Measurements from ENCODE around the gene TMEM234.
A peak's percentile ranks its signal among the peaks of the same experiment; 100 is the strongest.

The TMEM234 gene

GRCh38 chr1:32198237-32199042 is 23.7 kb downstream of the TMEM234 start:
- H3K4me3 ChIP-seq: no peak overlapping the region
- H3K9ac ChIP-seq (ENCODE audit: insufficient read length): no peak overlapping the region
- no peaks in the 10 kb centered on the region for H3K9me3 ChIP-seq (ENCODE audit: low read depth, low read length)
- H3K27ac ChIP-seq: no peak overlapping the region
- no peak for DNase-seq (ENCODE audit: low read depth, low spot score)
- TF ChIP-seq FOXP2 (optimal IDR thresholded peaks at IDR 0.05; ENCODE audit: control extremely low read depth, extremely low read length, insufficient read depth): no peak
- no peak for TF ChIP-seq POLR2AphosphoS5 (IDR thresholded peaks at IDR 0.05; ENCODE audit: borderline replicate concordance, low read depth, low read length)
- no peak for TF ChIP-seq EZH2 (IDR thresholded peaks at IDR 0.05)
- peaks cover 18% of the 10 kb centered on the region; the same call in 1 of the 2 replicates for H3K36me3 ChIP-seq (ENCODE audit: insufficient read depth, low read length)

- H3K4me3 ChIP-seq: no peak overlapping the region
- H3K36me3 ChIP-seq (ENCODE audit: insufficient read depth, low read length): peaks cover 20% of the 10 kb centered on the region; the same call in 1 of the 2 replicates
Measured at GRCh38 chr1:32197837-32198236, 24.3 kb downstream of the TMEM234 start.

GRCh38 chr1:32197074-32197473 is 25.1 kb downstream of the TMEM234 start:
- Histone ChIP-seq H3K9ac (ENCODE audit: insufficient read length) (no peak overlapping the region), H3K9me3 (ENCODE audit: low read depth, low read length) (no peaks in the 10 kb centered on the region), H3K4me3 (no peak overlapping the region), H3K27ac (no peak overlapping the region), H3K36me3 (ENCODE audit: insufficient read depth, low read length) (peaks cover 24% of the 10 kb centered on the region; the same call in 1 of the 2 replicates)
- TF ChIP-seq EZH2 (IDR thresholded peaks at IDR 0.05): no peak
- TF ChIP-seq FOXP2 (optimal IDR thresholded peaks at IDR 0.05; ENCODE audit: control extremely low read depth, extremely low read length, insufficient read depth): no peak
- no peak for TF ChIP-seq POLR2AphosphoS5 (IDR thresholded peaks at IDR 0.05; ENCODE audit: borderline replicate concordance, low read depth, low read length)
- DNase-seq (ENCODE audit: low read depth, low spot score): no peak

More at GRCh38 chr1:32197837-32198236, 24.3 kb downstream of the TMEM234 start:
- DNase-seq (ENCODE audit: low read depth, low spot score): no peak
- no peak overlapping the region for H3K27ac ChIP-seq
- H3K9ac ChIP-seq (ENCODE audit: insufficient read length): no peak overlapping the region
- no peak for TF ChIP-seq FOXP2 (optimal IDR thresholded peaks at IDR 0.05; ENCODE audit: control extremely low read depth, extremely low read length, insufficient read depth)
- TF ChIP-seq POLR2AphosphoS5 (IDR thresholded peaks at IDR 0.05; ENCODE audit: borderline replicate concordance, low read depth, low read length): no peak
- no peak for TF ChIP-seq EZH2 (IDR thresholded peaks at IDR 0.05)
- no peaks in the 10 kb centered on the region for H3K9me3 ChIP-seq (ENCODE audit: low read depth, low read length)

- H3K27ac ChIP-seq: 0 out of 2 replicates have a peak overlapping the region, but pooled peaks have one; percentile 19
- DNase-seq (ENCODE audit: low read depth, low spot score): no peak
- no peaks in the 10 kb centered on the region for H3K9me3 ChIP-seq (ENCODE audit: low read depth, low read length)
- peaks cover 26% of the 10 kb centered on the region; the same call in 1 of the 2 replicates for H3K36me3 ChIP-seq (ENCODE audit: insufficient read depth, low read length)
- H3K9ac ChIP-seq (ENCODE audit: insufficient read length): no peak overlapping the region
- TF ChIP-seq POLR2AphosphoS5 (IDR thresholded peaks at IDR 0.05; ENCODE audit: borderline replicate concordance, low read depth, low read length): no peak
- no peak for TF ChIP-seq EZH2 (IDR thresholded peaks at IDR 0.05)
- no peak for TF ChIP-seq FOXP2 (optimal IDR thresholded peaks at IDR 0.05; ENCODE audit: control extremely low read depth, extremely low read length, insufficient read depth)
- H3K4me3 ChIP-seq: no peak overlapping the region
Measured at GRCh38 chr1:32195972-32196823, 26.0 kb downstream of the TMEM234 start.

GRCh38 chr1:32195531-32195930 is 26.6 kb downstream of the TMEM234 start:
- TF ChIP-seq POLR2AphosphoS5 (IDR thresholded peaks at IDR 0.05; ENCODE audit: borderline replicate concordance, low read depth, low read length) (no peak), EZH2 (IDR thresholded peaks at IDR 0.05) (no peak), FOXP2 (optimal IDR thresholded peaks at IDR 0.05; ENCODE audit: control extremely low read depth, extremely low read length, insufficient read depth) (no peak)
- H3K27ac ChIP-seq: no peak overlapping the region
- no peak for DNase-seq (ENCODE audit: low read depth, low spot score)
- H3K36me3 ChIP-seq (ENCODE audit: insufficient read depth, low read length): peaks cover 30% of the 10 kb centered on the region; the same call in 1 of the 2 replicates
- H3K4me3 ChIP-seq: no peak overlapping the region
- H3K9me3 ChIP-seq (ENCODE audit: low read depth, low read length): no peaks in the 10 kb centered on the region
- no peak overlapping the region for H3K9ac ChIP-seq (ENCODE audit: insufficient read length)

GRCh38 chr1:32194984-32195383 is 27.2 kb downstream of the TMEM234 start:
- H3K9ac ChIP-seq (ENCODE audit: insufficient read length): no peak overlapping the region
- no peak overlapping the region for H3K4me3 ChIP-seq
- no peak for DNase-seq (ENCODE audit: low read depth, low spot score)
- no peak overlapping the region for H3K27ac ChIP-seq
- H3K9me3 ChIP-seq (ENCODE audit: low read depth, low read length): no peaks in the 10 kb centered on the region
- peaks cover 36% of the 10 kb centered on the region; the same call in 1 of the 2 replicates for H3K36me3 ChIP-seq (ENCODE audit: insufficient read depth, low read length)
- TF ChIP-seq FOXP2 (optimal IDR thresholded peaks at IDR 0.05; ENCODE audit: control extremely low read depth, extremely low read length, insufficient read depth) (no peak), POLR2AphosphoS5 (IDR thresholded peaks at IDR 0.05; ENCODE audit: borderline replicate concordance, low read depth, low read length) (no peak), EZH2 (IDR thresholded peaks at IDR 0.05) (no peak)

- no peak for TF ChIP-seq FOXP2 (optimal IDR thresholded peaks at IDR 0.05; ENCODE audit: control extremely low read depth, extremely low read length, insufficient read depth)
- TF ChIP-seq POLR2AphosphoS5 (IDR thresholded peaks at IDR 0.05; ENCODE audit: borderline replicate concordance, low read depth, low read length): no peak
- no peak for TF ChIP-seq EZH2 (IDR thresholded peaks at IDR 0.05)
- Histone ChIP-seq H3K36me3 (ENCODE audit: insufficient read depth, low read length) (peaks cover 47% of the 10 kb centered on the region; the same call in 1 of the 2 replicates), H3K4me3 (no peak overlapping the region), H3K9ac (ENCODE audit: insufficient read length) (no peak overlapping the region), H3K9me3 (ENCODE audit: low read depth, low read length) (no peaks in the 10 kb centered on the region), H3K27ac (no peak overlapping the region)
- DNase-seq (ENCODE audit: low read depth, low spot score): no peak
Measured at GRCh38 chr1:32192220-32192948, 29.8 kb downstream of the TMEM234 start.

Measured in SK-N-MC (cell line).